PC-9 (cell line): ENCODE results near the gene VPS13D. TPM values are rescaled to one million over a fixed set of nuclear protein-coding genes. Genes with fewer than 3 reads are reported as not detected.

Source experiments
- BruUV-seq: library from RNA; stranded (reverse); fragments of 400-500 nt; replicated peaks from 2 replicates; lab custom pipeline; 2021; lab: Mats Ljungman, UMichigan
- CTCF ChIA-PET: fragments of 300-600 bp; sonication (Branson Sonifier 250); formaldehyde crosslinking; loops from one replicate; lab custom pipeline; 2022; ENCODE audit warnings: antibody characterized with exemption; lab: Charles Lee
- POLR2A ChIA-PET: fragments of 300-600 bp; sonication (Branson Sonifier 250); formaldehyde crosslinking; loops from one replicate; lab custom pipeline; 2022; ENCODE audit warnings: antibody characterized with exemption; ENCODE audit not compliant: unreplicated experiment; lab: Charles Lee
- DNase-seq, 2 experiments: peaks; one replicate each; pipeline versions ENCODE4 v3.0.0 to v3.0.0-alpha.2; 2015 to 2022; ENCODE audit warnings: mixed read lengths in 1 of 2
- H2AFZ ChIP-seq: fragments of 200-600 bp; sonication (generic); 2 replicates; pipeline ENCODE4 v1.8.1; 2017; ENCODE audit warnings: antibody characterized with exemption
- H3F3A ChIP-seq: fragments of 200-600 bp; sonication (generic); 2 replicates; pipeline ENCODE4 v1.8.1; 2017; ENCODE audit warnings: antibody characterized with exemption, mild to moderate bottlenecking, low read depth; ENCODE audit not compliant: insufficient read depth
- H3K27ac ChIP-seq: fragments of 200-600 bp; sonication (generic); 2 replicates; pipeline ENCODE4 v1.6.1; 2016; ENCODE audit warnings: mixed run types
- H3K27me3 ChIP-seq: fragments of 200-600 bp; sonication (generic); 2 replicates; pipeline ENCODE4 v1.6.1; 2016; ENCODE audit warnings: low read depth, mixed run types; ENCODE audit not compliant: insufficient read depth
- H3K36me3 ChIP-seq: fragments of 200-600 bp; sonication (generic); 2 replicates; pipeline ENCODE4 v1.6.1; 2016; ENCODE audit warnings: low read depth, mixed run types
- H3K4me1 ChIP-seq: fragments of 200-600 bp; sonication (generic); replicated peaks from 2 replicates; pipeline ENCODE4 v1.6.1; 2016; ENCODE audit warnings: mixed run types; ENCODE audit not compliant: insufficient read depth
- H3K4me2 ChIP-seq: fragments of 200-600 bp; sonication (generic); 2 replicates; pipeline ENCODE4 v1.6.1; 2017; ENCODE audit warnings: mixed run types
- H3K4me3 ChIP-seq: fragments of 200-600 bp; sonication (generic); 2 replicates; pipeline ENCODE4 v1.6.1; 2016; ENCODE audit warnings: mixed run types
- H3K79me2 ChIP-seq: fragments of 200-600 bp; sonication (generic); 2 replicates; pipeline ENCODE4 v1.6.1; 2017; ENCODE audit warnings: low read depth, mixed run types
- H3K9me2 ChIP-seq: fragments of 200-600 bp; sonication (generic); 2 replicates; pipeline ENCODE4 v1.8.1; 2017; ENCODE audit warnings: mild to moderate bottlenecking; ENCODE audit not compliant: insufficient read depth
- H3K9me3 ChIP-seq: fragments of 200-600 bp; sonication (generic); 2 replicates; pipeline ENCODE4 v1.8.1; 2016; ENCODE audit warnings: low read depth; ENCODE audit not compliant: insufficient read depth
- H4K20me1 ChIP-seq: fragments of 200-600 bp; sonication (generic); 2 replicates; pipeline ENCODE4 v1.8.1; 2017; ENCODE audit not compliant: insufficient read depth
- EZH2 ChIP-seq: fragments of 200-600 bp; sonication (generic); IDR thresholded peaks from 2 replicates; pipeline ENCODE4 v1.8.0; 2017; ENCODE audit warnings: antibody characterized with exemption, low read depth
- intact Hi-C: fragments of 100-400 bp; cut with micrococcal nuclease; formaldehyde crosslinking; loops from one replicate; pipeline ENCODE4 v1.10.0; 2022; ENCODE audit not compliant: unreplicated experiment
- microRNA-seq: library from miRNA; unstranded; fragments of <30 nt; microRNA quantifications from one replicate; pipeline ENCODE4 v1.2.0, GENCODE V29; 2021; ENCODE audit warnings: borderline number of aligned reads, borderline replicate concordance
- total RNA-seq: library from RNA; stranded (reverse); gene quantifications from 2 replicates; pipeline ENCODE4 v1.2.3, GENCODE V29; 2021
- TF ChIP-seq, protein P1 (sequence below): fragments of 200-600 bp; sonication (generic); conservative IDR thresholded peaks from 2 replicates; pipeline ENCODE4 v1.6.1; 2017; ENCODE audit warnings: mixed run types, antibody characterized with exemption, mild to moderate bottlenecking, moderate library complexity

VPS13D gene
- total RNA-seq, 1 experiment from 2014 or later = 36.2 TPM

DNA sequence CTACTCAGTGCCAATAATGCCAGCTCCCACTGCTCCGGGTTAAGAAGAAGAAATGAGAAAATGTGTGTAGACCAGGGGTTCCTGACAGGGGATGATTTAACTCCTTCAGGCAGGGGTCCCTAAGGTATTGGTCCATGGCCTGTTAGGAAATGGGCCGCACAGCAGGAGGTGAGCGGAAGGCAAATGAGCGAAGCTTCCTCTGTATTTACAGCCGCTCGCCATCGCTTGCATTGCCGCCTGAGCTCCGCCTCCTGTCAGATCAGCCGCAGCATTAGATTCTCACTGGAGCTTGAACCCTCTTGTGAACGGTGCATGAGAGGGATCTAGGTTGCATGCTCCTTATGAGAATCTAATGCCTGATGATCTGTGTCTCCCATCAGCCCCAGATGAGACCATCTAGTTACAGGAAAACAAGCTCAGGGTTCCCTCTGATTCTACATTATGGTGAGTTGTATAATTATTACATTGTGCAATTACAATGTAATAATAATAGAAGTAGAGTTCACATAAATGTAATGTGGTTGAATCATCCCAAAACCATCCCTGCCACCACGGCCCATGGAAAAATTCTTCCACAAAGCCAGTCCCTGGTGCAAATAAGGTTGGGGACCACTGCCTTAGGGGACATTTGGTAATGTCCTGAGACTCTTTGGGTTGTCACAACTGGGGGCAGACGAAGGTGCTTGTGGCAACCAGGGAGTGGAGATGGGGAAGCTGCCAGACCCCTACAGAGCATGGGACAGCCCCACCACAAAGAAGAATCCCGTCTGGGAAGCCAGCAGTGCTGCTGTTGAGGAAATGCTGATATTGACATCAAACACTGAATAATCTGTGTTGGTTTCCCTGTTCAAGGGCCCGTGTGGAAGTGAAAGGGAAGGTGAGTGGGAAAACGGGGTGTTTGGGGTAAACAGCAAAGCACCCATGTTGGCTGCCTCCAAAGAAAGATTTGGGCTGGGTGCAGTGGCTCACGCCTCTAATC, 327.4 kb downstream of the VPS13D start:
- Histone ChIP-seq H3F3A (no peaks in the 10 kb centered on the region), H3K79me2 (no peaks in the 10 kb centered on the region), H3K9me2 (no peaks in the 10 kb centered on the region), H3K4me1 (peaks cover 4% of the 10 kb centered on the region; the same call in 1 of the 2 replicates), H3K4me2 (0 out of 2 replicates have a peak overlapping the region, but pooled peaks have one; percentile 15), H3K4me3 (no peak overlapping the region), H2AFZ (no peak overlapping the region), H4K20me1 (no peaks in the 10 kb centered on the region), H3K27ac (no peak overlapping the region), H3K27me3 (no peaks in the 10 kb centered on the region), H3K9me3 (no peaks in the 10 kb centered on the region), H3K36me3 (no peaks in the 10 kb centered on the region)
- CTCF ChIA-PET = interaction anchor here (0.7 kb wide), 1 partner anchor 54 kb away, joined by 4 read pairs; no protein-coding TSS in a partner anchor
- intact Hi-C loops = no loop called here
- no TSS peak for BruUV-seq
- no peak for DNase-seq
- POLR2A ChIA-PET = interaction anchor here (0.5 kb wide), 2 partner anchors 47 to 62 kb away, joined by 4 to 6 read pairs; no protein-coding TSS in a partner anchor
- TF ChIP-seq, protein P1, sequence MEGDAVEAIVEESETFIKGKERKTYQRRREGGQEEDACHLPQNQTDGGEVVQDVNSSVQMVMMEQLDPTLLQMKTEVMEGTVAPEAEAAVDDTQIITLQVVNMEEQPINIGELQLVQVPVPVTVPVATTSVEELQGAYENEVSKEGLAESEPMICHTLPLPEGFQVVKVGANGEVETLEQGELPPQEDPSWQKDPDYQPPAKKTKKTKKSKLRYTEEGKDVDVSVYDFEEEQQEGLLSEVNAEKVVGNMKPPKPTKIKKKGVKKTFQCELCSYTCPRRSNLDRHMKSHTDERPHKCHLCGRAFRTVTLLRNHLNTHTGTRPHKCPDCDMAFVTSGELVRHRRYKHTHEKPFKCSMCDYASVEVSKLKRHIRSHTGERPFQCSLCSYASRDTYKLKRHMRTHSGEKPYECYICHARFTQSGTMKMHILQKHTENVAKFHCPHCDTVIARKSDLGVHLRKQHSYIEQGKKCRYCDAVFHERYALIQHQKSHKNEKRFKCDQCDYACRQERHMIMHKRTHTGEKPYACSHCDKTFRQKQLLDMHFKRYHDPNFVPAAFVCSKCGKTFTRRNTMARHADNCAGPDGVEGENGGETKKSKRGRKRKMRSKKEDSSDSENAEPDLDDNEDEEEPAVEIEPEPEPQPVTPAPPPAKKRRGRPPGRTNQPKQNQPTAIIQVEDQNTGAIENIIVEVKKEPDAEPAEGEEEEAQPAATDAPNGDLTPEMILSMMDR = no peak

DNA sequence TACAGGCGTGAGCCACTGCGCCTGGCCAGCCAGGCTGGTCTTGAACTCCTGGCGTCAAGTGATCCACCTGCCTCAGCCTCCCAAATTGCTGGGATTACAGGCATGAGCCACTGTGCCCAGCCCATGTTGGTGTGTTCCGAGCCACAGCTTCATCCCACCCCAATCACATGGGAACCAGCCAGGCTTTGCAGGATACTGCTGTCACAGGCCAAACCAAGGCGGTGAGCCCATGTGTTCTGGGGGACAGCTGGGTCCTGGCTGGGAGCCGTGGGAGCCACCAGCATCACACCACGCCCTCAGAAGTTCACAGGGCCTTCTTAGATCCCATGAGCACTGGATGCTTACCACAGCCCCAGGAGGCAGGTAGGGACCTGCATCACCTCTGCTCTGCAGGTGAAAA, 331.3 kb downstream of the VPS13D start:
- H3K9me3 ChIP-seq = 0 out of 2 replicates have a peak, but pooled peaks cover 4% of the 10 kb centered on the region
- TF ChIP-seq EZH2 = no peak
- TF ChIP-seq, protein P1 = no peak
- POLR2A ChIA-PET = no interaction called here
- intact Hi-C loops = no loop called here
- CTCF ChIA-PET = no interaction called here
- H2AFZ ChIP-seq = no peak overlapping the region
- H4K20me1 ChIP-seq = no peaks in the 10 kb centered on the region
- no peak for DNase-seq
- H3K4me1 ChIP-seq = peaks cover 4% of the 10 kb centered on the region; the same call in 1 of the 2 replicates
- no peak overlapping the region for H3K4me3 ChIP-seq
- H3K9me2 ChIP-seq = no peaks in the 10 kb centered on the region
- H3K36me3 ChIP-seq = no peaks in the 10 kb centered on the region
- no peak overlapping the region for H3K4me2 ChIP-seq
- no peak overlapping the region for H3K27ac ChIP-seq
- H3K27me3 ChIP-seq = no peaks in the 10 kb centered on the region
- peaks cover 5% of the 10 kb centered on the region for H3F3A ChIP-seq
- H3K79me2 ChIP-seq = no peaks in the 10 kb centered on the region
- no TSS peak for BruUV-seq

Small RNA genes within 50 kb of the gene (microRNA-seq; reads per million reads assigned to microRNA genes)
- not detected for gene MIR4632

Other genes starting within 250 kb of the VPS13D start
- 54.2 and 72.6 TPM in 2 replicates for gene MFN2, start 249.6 kb upstream of the VPS13D start, total RNA-seq
- gene MIIP, start 210.5 kb upstream of the VPS13D start, total RNA-seq = 25.9 and 28.3 TPM in 2 replicates
- gene TNFRSF8, start 166.7 kb upstream of the VPS13D start, total RNA-seq = not detected in 2 replicates
- 2.7 and 3.3 TPM in 2 replicates for gene TNFRSF1B, start 63.0 kb upstream of the VPS13D start, total RNA-seq